B cell (primary cell): ENCODE data around the gene FEV.

Experiments
- EZH2 ChIP-seq: IDR thresholded peaks from 2 replicates; pipeline ENCODE4 v1.6.1; 2012; ENCODE audit warnings: borderline replicate concordance, low read depth, mild to moderate bottlenecking, moderate library complexity, low read length; ENCODE audit not compliant: insufficient read depth, poor library complexity, severe bottlenecking
- TF ChIP-seq, protein P1 (sequence below): fragments of 200-600 bp; IDR thresholded peaks from one replicate; pipeline ENCODE4 v1.8.0; 2022; ENCODE audit warnings: antibody characterized with exemption, mild to moderate bottlenecking

DNA sequence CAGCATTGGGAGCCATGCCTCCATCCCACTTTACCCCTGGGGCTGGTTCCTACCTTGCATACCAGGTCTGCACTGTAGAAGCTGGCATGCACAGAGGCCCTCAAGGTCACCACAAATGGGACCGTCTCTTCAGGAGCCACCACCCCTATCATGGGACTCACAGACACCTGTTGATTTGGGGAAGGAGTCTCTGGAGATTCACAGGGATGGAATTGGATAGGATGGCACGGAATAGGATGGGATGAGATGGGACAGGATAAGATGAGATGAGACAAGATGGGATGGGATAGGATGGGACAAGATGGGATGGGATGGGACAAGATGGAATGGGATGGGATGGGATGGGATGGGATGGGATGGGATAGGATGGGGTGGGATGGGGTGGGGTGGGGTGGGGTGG lies 24.3 kb upstream of the FEV start:
- TF ChIP-seq, protein P1, sequence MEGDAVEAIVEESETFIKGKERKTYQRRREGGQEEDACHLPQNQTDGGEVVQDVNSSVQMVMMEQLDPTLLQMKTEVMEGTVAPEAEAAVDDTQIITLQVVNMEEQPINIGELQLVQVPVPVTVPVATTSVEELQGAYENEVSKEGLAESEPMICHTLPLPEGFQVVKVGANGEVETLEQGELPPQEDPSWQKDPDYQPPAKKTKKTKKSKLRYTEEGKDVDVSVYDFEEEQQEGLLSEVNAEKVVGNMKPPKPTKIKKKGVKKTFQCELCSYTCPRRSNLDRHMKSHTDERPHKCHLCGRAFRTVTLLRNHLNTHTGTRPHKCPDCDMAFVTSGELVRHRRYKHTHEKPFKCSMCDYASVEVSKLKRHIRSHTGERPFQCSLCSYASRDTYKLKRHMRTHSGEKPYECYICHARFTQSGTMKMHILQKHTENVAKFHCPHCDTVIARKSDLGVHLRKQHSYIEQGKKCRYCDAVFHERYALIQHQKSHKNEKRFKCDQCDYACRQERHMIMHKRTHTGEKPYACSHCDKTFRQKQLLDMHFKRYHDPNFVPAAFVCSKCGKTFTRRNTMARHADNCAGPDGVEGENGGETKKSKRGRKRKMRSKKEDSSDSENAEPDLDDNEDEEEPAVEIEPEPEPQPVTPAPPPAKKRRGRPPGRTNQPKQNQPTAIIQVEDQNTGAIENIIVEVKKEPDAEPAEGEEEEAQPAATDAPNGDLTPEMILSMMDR: no peak
- no peak for TF ChIP-seq EZH2
